ENCODE measurements around the gene CFAP69. TPM values are rescaled to one million over a fixed set of nuclear protein-coding genes. Genes with fewer than 3 reads are reported as not detected.

Gene CFAP69
- total and polyA plus RNA-seq, 10 of the 15 experiments (the other 5 are each of a cell fraction or from before 2014, with no cell fraction given) = 0.11 to 3.1 (median 0.48) TPM; not detected in 1

GRCh38 chr7:90272242-90272641, 27.3 kb downstream of the CFAP69 start:
- no TSS peak for BruUV-seq (replicated peaks)
- TF ChIP-seq EGR1 (IDR thresholded peaks at IDR 0.05; ENCODE audit: borderline replicate concordance in 1 of 2, low read depth in 2 of 2, low read length in 2 of 2) (no peak), RAD21 (IDR thresholded peaks at IDR 0.05; ENCODE audit: insufficient read depth, low read depth, low read length) (no peak), SP1 (IDR thresholded peaks at IDR 0.05; ENCODE audit: low read depth, low read length) (no peak), BCL3 (IDR thresholded peaks at IDR 0.05; ENCODE audit: borderline replicate concordance, insufficient read depth, low read depth, low read length, poor library complexity, severe bottlenecking) (no peak), MLLT1 (IDR thresholded peaks at IDR 0.05) (no peak), DPF2 (IDR thresholded peaks at IDR 0.05) (no peak), RCOR1 (conservative IDR thresholded peaks at IDR 0.05; ENCODE audit: low read depth, low read length) (no peak), E4F1 (IDR thresholded peaks at IDR 0.05; ENCODE audit: borderline replicate concordance, partially characterized antibody) (no peak)
- CTCF ChIA-PET = interaction anchor here (1.1 kb wide), 2 partner anchors 15 to 145 kb away, joined by 4 read pairs; no protein-coding TSS in a partner anchor
- Histone ChIP-seq H3K4me1 (ENCODE audit: control insufficient read depth, insufficient read depth, low read length) (no peaks in the 10 kb centered on the region), H3K27me3 (replicated peaks in 1 of 2; ENCODE audit: control insufficient read depth in 2 of 2, insufficient read depth in 2 of 2, low read length in 1 of 2) (0 out of 4 replicates have a peak, but pooled peaks cover 0 to 2% of the 10 kb centered on the region in 2 experiments), H3K36me3 (ENCODE audit: control insufficient read depth in 2 of 2, insufficient read depth in 2 of 2, low read length in 1 of 2) (no peaks in the 10 kb centered on the region), H2AFZ (ENCODE audit: control insufficient read depth, low read depth, low read length) (no peak overlapping the region), H3K79me2 (ENCODE audit: control insufficient read depth, insufficient read depth, low read length) (no peaks in the 10 kb centered on the region), H3K9me3 (replicated peaks; ENCODE audit: control insufficient read depth, insufficient read depth, low read length) (no peaks in the 10 kb centered on the region), H3K9ac (ENCODE audit: control insufficient read depth, insufficient read depth, low read length) (no peak overlapping the region), H3K4me3 (no peak overlapping the region), H4K20me1 (ENCODE audit: control insufficient read depth, insufficient read depth) (no peaks in the 10 kb centered on the region), H3K27ac (ENCODE audit: control insufficient read depth, insufficient read depth) (no peak overlapping the region), H3K4me2 (ENCODE audit: control insufficient read depth, insufficient read depth) (no peak overlapping the region)
- FAIRE-seq (no peak), ATAC-seq (no peak), DNase-seq (ENCODE audit: low read depth, low spot score) (no peak)
- in situ Hi-C loops (cut with MboI) = no loop called here
- SMC1A ChIA-PET (ENCODE audit: uncharacterized antibody, unreplicated experiment) = no interaction called here
- WGBS (ENCODE audit: insufficient coverage, insufficient replicate concordance, low lambda C conversion rate, missing lambda C conversion rate) = 47% methylated on average over 2 of the region's 2 CpGs
- RAD21 ChIA-PET (ENCODE audit: unreplicated experiment) = interaction anchor here (0.6 to 0.8 kb wide), 3 partner anchors 9 to 156 kb away, joined by 3 read pairs; no protein-coding TSS in a partner anchor
- intact Hi-C loops (cut with micrococcal nuclease; ENCODE audit: unreplicated experiment) = no loop called here
- POLR2A ChIA-PET = no interaction called here

All from GM12878 (cell line).